Endothelial cell of umbilical vein (primary cell): ENCODE measurements around the gene FNIP1. TPM values are rescaled to one million over a fixed set of nuclear protein-coding genes. Genes with fewer than 3 reads are reported as not detected.

Experiments used
- BruUV-seq: library from RNA; stranded (reverse); fragments of 400-500 nt; replicated peaks from 2 replicates; lab custom pipeline; 2021; lab: Mats Ljungman, UMichigan
- CTCF ChIA-PET: fragments of 300-600, 350-600 bp; sonication (Branson Sonifier 250); formaldehyde crosslinking; loops from one replicate; lab custom pipeline; 2021; ENCODE audit warnings: antibody characterized with exemption, inconsistent platforms; lab: Charles Lee
- POLR2A ChIA-PET: fragments of 300-600, 350-600 bp; sonication (Branson Sonifier 250); formaldehyde crosslinking; loops from one replicate; lab custom pipeline; 2021; ENCODE audit warnings: antibody characterized with exemption, inconsistent platforms; lab: Charles Lee
- DNase-seq: peaks from one replicate; pipeline ENCODE4 v3.0.0-alpha.2; 2011; ENCODE audit warnings: low read depth, low spot score
- FAIRE-seq: peaks from 2 replicates; lab custom pipeline; 2011; peaks lifted over from hg19 to GRCh38; lab: Jason Lieb, UNC
- H2AFZ ChIP-seq: 2 replicates; pipeline ENCODE4 v1.6.0; 2012; ENCODE audit warnings: low read depth, low read length, control low read depth, inconsistent platforms
- H3K27ac ChIP-seq: 2 replicates; pipeline ENCODE4 v1.5.1; 2011; ENCODE audit warnings: low read depth, mild to moderate bottlenecking, control low read depth, low read length, moderate library complexity; ENCODE audit not compliant: insufficient read depth
- H3K27me3 ChIP-seq, 2 experiments: 2 replicates each; pipeline versions ENCODE4 v1.6.0 to v1.6.1; 2011; ENCODE audit warnings: low read length in 2 of 2, mixed read lengths in 1 of 2; ENCODE audit not compliant: control insufficient read depth in 2 of 2, insufficient read depth in 2 of 2
- H3K36me3 ChIP-seq, 2 experiments: 2 replicates in 1 of 2; 3 replicates in 1 of 2; pipeline ENCODE4 v1.5.1; 2011; ENCODE audit warnings: low read length in 2 of 2, mild to moderate bottlenecking in 1 of 2, moderate library complexity in 1 of 2; ENCODE audit not compliant: control insufficient read depth in 2 of 2, insufficient read depth in 2 of 2; ENCODE audit errors: extremely low read depth in 1 of 2
- H3K4me1 ChIP-seq: 3 replicates; pipeline ENCODE4 v1.5.1; 2011; ENCODE audit warnings: mild to moderate bottlenecking, low read length; ENCODE audit not compliant: control insufficient read depth, insufficient read depth; ENCODE audit errors: extremely low read depth
- H3K4me2 ChIP-seq: 2 replicates; pipeline ENCODE4 v1.6.1; 2011; ENCODE audit warnings: low read length, control low read depth, mixed read lengths; ENCODE audit not compliant: insufficient read depth
- H3K4me3 ChIP-seq, 3 experiments: fragments of 200-600 bp in 1 of 3; sonication (generic), shearing (Covaris generic) in 1 of 3; replicated peaks in 1 of 3; 2 replicates each; pipeline ENCODE4 v1.5.1; 2011 to 2016; ENCODE audit warnings: control low read depth in 3 of 3, low read length in 3 of 3, mild to moderate bottlenecking in 2 of 3, inconsistent platforms in 1 of 3, low read depth in 1 of 3, moderate library complexity in 1 of 3; ENCODE audit not compliant: insufficient read depth in 1 of 3
- H3K79me2 ChIP-seq: 2 replicates; pipeline ENCODE4 v1.6.0; 2012; ENCODE audit warnings: low read length, inconsistent platforms; ENCODE audit not compliant: control insufficient read depth, insufficient read depth
- H3K9ac ChIP-seq: replicated peaks from 2 replicates; pipeline ENCODE3; 2011; ENCODE audit warnings: low read length, control low read depth; ENCODE audit not compliant: insufficient read depth; ENCODE audit errors: extremely low read depth
- H3K9me1 ChIP-seq: replicated peaks from 3 replicates; pipeline ENCODE4 v1.6.0; 2011; ENCODE audit warnings: mild to moderate bottlenecking, low read length; ENCODE audit not compliant: control insufficient read depth, insufficient read depth; ENCODE audit errors: extremely low read depth
- H3K9me3 ChIP-seq: replicated peaks from 2 replicates; pipeline ENCODE4 v1.5.1; 2012; ENCODE audit warnings: low read length, inconsistent platforms; ENCODE audit not compliant: control insufficient read depth, insufficient read depth
- H4K20me1 ChIP-seq: replicated peaks from 2 replicates; pipeline ENCODE3; 2011; ENCODE audit warnings: mild to moderate bottlenecking, low read length; ENCODE audit not compliant: control insufficient read depth, insufficient read depth; ENCODE audit errors: extremely low read depth
- EZH2 ChIP-seq: IDR thresholded peaks from 2 replicates; pipeline ENCODE4 v1.6.1; 2012; ENCODE audit warnings: borderline replicate concordance, low read depth, mild to moderate bottlenecking, moderate library complexity, low read length, inconsistent platforms; ENCODE audit not compliant: severe bottlenecking
- FOS ChIP-seq: IDR thresholded peaks from 2 replicates; pipeline ENCODE4 v1.6.1; 2011; ENCODE audit warnings: mild to moderate bottlenecking, low read length, moderate library complexity, borderline replicate concordance; ENCODE audit not compliant: insufficient read depth
- GATA2 ChIP-seq: IDR thresholded peaks from 2 replicates; pipeline ENCODE4 v1.7.0; 2011; ENCODE audit warnings: low read depth, mild to moderate bottlenecking, moderate library complexity, mixed read lengths, low read length; ENCODE audit not compliant: insufficient read length, insufficient read depth
- JUN ChIP-seq: IDR thresholded peaks from 2 replicates; pipeline ENCODE4 v1.6.1; 2011; ENCODE audit warnings: borderline replicate concordance, low read depth; ENCODE audit not compliant: insufficient read length, insufficient read depth
- MAX ChIP-seq: IDR thresholded peaks from 2 replicates; pipeline ENCODE4 v1.6.1; 2011; ENCODE audit not compliant: insufficient read depth, insufficient read length
- MYC ChIP-seq: IDR thresholded peaks from one replicate; pipeline ENCODE4 v1.6.1; 2011; ENCODE audit warnings: mild to moderate bottlenecking, low read depth, low read length
- POLR2A ChIP-seq: IDR thresholded peaks from 2 replicates; pipeline ENCODE4 v1.6.1; 2012; ENCODE audit warnings: low read depth, mild to moderate bottlenecking, control low read depth, low read length
- POLR2AphosphoS5 ChIP-seq: IDR thresholded peaks from 2 replicates; pipeline ENCODE4 v1.6.1; 2012; ENCODE audit warnings: low read depth, mild to moderate bottlenecking, control low read depth, low read length, moderate library complexity; ENCODE audit not compliant: insufficient read depth
- dilution Hi-C: fragments of 300-500 bp; cut with MboI; formaldehyde crosslinking; loops from one replicate; pipeline ENCODE4 v1.15.0; 2019; ENCODE audit warnings: low sequenced_read_pairs; ENCODE audit not compliant: extremely low pct_ligation_motif_present
- intact Hi-C: fragments of 100-400 bp; cut with micrococcal nuclease; formaldehyde crosslinking; loops from one replicate; pipeline ENCODE4 v1.10.0; 2022
- polyA plus RNA-seq, 4 experiments: library from polyadenylated mRNA; depleted of rRNA in 3 of 4; stranded (reverse) in 3 of 4; unstranded in 1 of 4; fragments of >200 nt; gene quantifications; 2 replicates each; pipeline versions ENCODE4 v1.2.1 to v1.2.3, GENCODE V29; 2011 to 2012; ENCODE audit warnings: missing spikeins in 1 of 4
- total RNA-seq: library from RNA; stranded (reverse); gene quantifications from 2 replicates; pipeline ENCODE4 v1.2.3, GENCODE V29; 2021
- TF ChIP-seq, protein P1 (sequence below), 2 donors: IDR thresholded peaks; 1 replicate in 1 of 2; 2 replicates in 1 of 2; pipeline ENCODE4 v1.5.1; 2011; ENCODE audit warnings: low read length in 2 of 2, mild to moderate bottlenecking in 2 of 2, moderate library complexity in 2 of 2, control low read depth in 1 of 2, inconsistent platforms in 1 of 2, low read depth in 1 of 2; ENCODE audit not compliant: insufficient read depth in 1 of 2; ENCODE audit errors: extremely low read depth in 1 of 2

FNIP1 gene
- total and polyA plus RNA-seq, 2 donors (not counting 3 experiments of a cell fraction or from before 2014, with no cell fraction given) = 5.9 to 27.3 TPM

GRCh38 chr5:131628990-131629389, 167.8 kb downstream of the FNIP1 start:
- CTCF ChIA-PET = interaction anchor here (0.6 to 1.1 kb wide), 2 partner anchors 37 to 40 kb away, joined by 4 to 5 read pairs; no protein-coding TSS in a partner anchor
- FAIRE-seq = no peak
- H4K20me1 ChIP-seq = no peaks in the 10 kb centered on the region

More at GRCh38 chr5:131628990-131629389, 167.8 kb downstream of the FNIP1 start:
- Histone ChIP-seq H3K36me3 (no peaks in the 10 kb centered on the region), H3K79me2 (peaks cover 87% of the 10 kb centered on the region), H3K4me1 (peaks cover 4% of the 10 kb centered on the region), H3K27ac (no peak overlapping the region), H2AFZ (no peak overlapping the region), H3K4me2 (no peak overlapping the region), H3K9me1 (no peaks in the 10 kb centered on the region), H3K9me3 (no peaks in the 10 kb centered on the region), H3K4me3 (no peak overlapping the region), H3K27me3 (no peaks in the 10 kb centered on the region), H3K9ac (no peak overlapping the region)
- dilution Hi-C loops (no loop called here), intact Hi-C loops (no loop called here)
- no peak for TF ChIP-seq JUN
- TF ChIP-seq, protein P1, sequence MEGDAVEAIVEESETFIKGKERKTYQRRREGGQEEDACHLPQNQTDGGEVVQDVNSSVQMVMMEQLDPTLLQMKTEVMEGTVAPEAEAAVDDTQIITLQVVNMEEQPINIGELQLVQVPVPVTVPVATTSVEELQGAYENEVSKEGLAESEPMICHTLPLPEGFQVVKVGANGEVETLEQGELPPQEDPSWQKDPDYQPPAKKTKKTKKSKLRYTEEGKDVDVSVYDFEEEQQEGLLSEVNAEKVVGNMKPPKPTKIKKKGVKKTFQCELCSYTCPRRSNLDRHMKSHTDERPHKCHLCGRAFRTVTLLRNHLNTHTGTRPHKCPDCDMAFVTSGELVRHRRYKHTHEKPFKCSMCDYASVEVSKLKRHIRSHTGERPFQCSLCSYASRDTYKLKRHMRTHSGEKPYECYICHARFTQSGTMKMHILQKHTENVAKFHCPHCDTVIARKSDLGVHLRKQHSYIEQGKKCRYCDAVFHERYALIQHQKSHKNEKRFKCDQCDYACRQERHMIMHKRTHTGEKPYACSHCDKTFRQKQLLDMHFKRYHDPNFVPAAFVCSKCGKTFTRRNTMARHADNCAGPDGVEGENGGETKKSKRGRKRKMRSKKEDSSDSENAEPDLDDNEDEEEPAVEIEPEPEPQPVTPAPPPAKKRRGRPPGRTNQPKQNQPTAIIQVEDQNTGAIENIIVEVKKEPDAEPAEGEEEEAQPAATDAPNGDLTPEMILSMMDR (IDR thresholded peaks at IDR 0.05; ENCODE audit: extremely low read depth in 1 of 2, insufficient read depth in 1 of 2, low read depth in 1 of 2, low read length in 2 of 2) = no peak
- TF ChIP-seq FOS = no peak
- no peak for TF ChIP-seq POLR2A
- no peak for TF ChIP-seq EZH2
- TF ChIP-seq MAX = no peak
- TF ChIP-seq MYC = no peak
- no peak for TF ChIP-seq POLR2AphosphoS5
- no peak for TF ChIP-seq GATA2
- POLR2A ChIA-PET = no interaction called here
- no peak for DNase-seq
- no TSS peak for BruUV-seq
